ENCODE results near the gene RNLS.

The RNLS gene

DNA sequence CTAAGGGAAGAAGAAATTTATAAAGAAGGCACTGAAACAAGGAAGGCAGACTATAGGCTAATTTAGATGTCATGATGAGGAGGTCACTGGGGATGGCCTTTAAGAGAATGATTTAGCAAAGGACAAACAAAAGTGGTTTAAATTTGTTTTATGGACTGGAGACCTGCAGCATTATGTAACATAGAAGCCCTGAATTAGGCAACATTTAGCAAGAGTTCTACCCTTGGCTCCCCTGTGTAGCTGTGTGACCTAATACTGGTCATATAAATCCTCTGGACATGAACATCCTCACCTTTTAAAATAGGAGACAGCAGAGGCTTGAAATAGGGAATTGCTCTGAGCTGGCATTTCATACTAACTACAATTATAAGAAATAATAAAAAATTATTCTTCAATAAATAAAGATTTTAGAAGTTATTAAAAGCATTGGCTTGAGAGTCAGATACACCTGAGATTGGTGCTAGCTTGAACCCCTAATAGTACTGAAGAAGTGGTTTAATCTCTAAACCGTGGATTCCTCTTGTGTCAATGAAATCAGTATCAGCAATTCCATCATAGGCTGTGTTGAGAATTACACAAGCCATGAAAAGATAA is 48.9 kb downstream of the RNLS start:
- no peak for DNase-seq
- Mint-ChIP-seq H3K27me3 (no peaks in the 10 kb centered on the region), H3K4me3 (no peak overlapping the region), H3K4me1 (no peaks in the 10 kb centered on the region), H3K27ac (no peak overlapping the region), H3K9me3 (no peaks in the 10 kb centered on the region)
- no peak for ATAC-seq

DNA sequence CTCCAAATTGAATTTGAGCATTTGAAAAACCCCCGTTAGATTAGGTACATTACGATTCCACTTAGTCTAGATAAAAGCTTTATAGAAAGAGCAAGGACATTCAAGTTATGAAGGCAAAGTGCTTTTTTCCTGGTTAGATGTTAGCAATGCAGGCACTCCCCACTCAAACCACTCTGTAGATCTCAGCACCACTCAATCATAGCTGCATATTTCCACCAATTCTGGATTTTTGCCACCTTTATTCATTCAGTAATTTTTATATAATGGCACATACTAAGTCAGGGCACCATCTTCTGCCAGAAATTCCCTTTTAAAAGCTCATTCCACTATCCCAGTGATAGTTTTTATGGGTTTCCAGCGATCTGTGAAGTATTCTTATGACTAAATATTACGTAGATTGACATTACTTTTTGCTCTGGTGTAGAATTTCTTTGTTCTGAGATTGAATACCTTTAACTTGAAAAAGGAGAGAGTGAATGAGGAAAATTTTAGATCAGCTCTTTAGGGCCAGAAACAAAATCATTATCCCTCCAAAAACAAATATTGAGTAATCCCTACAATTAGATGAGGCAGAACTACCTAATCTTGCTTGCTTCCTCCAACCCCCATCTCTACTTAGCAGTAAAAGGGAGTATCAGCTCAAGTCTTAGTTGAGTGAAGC is 51.6 kb downstream of the RNLS start:
- Mint-ChIP-seq H3K4me3 (no peak overlapping the region), H3K27me3 (no peaks in the 10 kb centered on the region), H3K27ac (no peak overlapping the region), H3K9me3 (no peaks in the 10 kb centered on the region), H3K4me1 (no peaks in the 10 kb centered on the region)
- DNase-seq (no peak), ATAC-seq (no peak)

DNA sequence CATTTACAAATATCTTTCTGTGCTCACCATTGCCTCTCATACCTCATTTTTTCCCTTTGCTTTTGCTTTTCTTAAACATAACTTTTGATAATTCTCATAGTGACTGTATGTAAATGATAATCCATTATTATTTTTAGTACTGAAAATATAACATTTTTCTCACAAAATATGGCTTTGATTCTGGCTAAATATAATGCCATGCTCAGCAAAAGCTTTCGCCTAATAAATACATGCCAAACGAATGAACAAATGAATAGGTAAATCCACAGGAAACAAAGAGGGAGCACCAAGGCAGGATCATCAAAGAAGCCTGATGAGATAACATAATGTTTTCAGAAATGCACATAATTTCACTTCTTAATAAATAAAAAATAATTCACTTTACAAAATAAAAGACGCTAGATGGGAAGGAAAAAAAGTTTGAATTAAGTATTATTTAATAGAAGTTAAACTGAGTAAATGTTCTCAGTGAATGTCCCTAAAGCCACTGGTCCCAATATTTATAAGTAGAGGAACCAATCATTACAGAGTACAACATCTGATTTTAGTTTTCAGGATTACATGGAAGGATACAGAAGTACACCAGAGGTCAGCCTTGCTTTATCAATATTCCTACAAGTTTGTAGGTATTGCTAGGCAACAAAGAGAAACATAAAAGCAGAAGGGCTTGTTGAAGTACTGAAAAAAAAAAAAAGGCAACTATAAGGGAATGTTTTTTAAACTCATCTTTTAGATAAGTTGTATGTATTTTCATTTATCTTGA is 52.3 kb downstream of the RNLS start:
- DNase-seq (no peak), ATAC-seq (no peak)
- Mint-ChIP-seq H3K27me3 (no peaks in the 10 kb centered on the region), H3K4me1 (no peaks in the 10 kb centered on the region), H3K9me3 (no peaks in the 10 kb centered on the region), H3K4me3 (no peak overlapping the region), H3K27ac (no peak overlapping the region)

DNA sequence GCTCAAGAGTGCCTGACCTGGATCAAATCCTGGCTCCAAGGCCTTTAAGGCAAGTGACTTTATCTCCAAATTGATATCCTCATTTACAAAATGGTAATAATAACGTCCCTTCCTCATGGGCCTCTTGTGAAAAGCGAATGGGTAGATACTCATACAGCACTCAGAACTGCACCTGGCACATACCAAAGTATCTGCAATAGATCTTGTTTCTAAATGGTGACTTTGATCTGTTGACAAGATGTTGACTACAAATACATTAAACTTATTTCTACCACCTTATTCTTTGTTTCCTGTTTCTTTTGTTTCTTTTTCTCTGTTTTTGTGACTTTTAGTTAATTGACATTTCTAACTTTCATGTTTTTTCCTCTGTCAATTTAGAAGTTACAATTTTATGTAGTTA is 53.0 kb downstream of the RNLS start:
- H3K27me3 Mint-ChIP-seq: no peaks in the 10 kb centered on the region
- ATAC-seq: no peak
- H3K27ac Mint-ChIP-seq: no peak overlapping the region
- H3K4me1 Mint-ChIP-seq: no peaks in the 10 kb centered on the region
- H3K4me3 Mint-ChIP-seq: no peak overlapping the region
- no peaks in the 10 kb centered on the region for H3K9me3 Mint-ChIP-seq
- no peak for DNase-seq

DNA sequence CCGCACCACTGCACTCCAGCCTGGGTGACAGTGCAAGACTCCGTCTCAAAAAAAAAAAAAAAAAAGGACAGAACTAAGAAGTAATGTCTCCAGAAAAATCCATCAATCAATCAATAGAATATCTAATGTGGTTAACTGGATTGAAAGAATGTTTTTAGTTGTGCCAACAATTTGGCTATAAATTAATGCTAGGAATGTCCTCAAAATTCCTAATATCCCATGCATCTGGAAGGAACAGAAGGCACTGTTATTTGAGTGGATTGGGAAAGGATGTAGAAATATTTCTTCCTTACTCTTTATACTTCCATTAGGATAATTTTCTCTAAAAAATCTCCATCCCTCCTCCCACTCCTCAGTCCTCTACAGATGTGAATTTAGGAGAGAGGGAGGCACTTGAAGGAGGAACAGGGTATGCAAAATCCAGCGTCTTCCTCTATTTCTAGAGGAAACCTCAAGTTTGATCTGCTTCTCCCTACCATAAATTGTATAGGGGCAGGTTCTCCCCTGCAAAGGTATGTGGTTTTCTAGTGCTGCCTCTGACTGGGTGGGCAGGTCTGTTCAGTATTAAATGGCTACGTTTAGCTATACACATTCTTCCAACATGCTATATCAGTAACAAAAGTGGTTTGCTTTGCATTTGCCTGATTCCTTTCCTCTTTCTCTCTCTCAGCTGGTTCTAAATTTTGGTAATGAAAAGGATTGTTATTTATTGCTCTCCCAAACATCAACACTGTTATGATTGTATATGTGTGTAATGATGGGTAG is 54.1 kb downstream of the RNLS start:
- Mint-ChIP-seq H3K4me3 (no peak overlapping the region), H3K9me3 (no peaks in the 10 kb centered on the region), H3K27me3 (no peaks in the 10 kb centered on the region), H3K4me1 (no peaks in the 10 kb centered on the region), H3K27ac (no peak overlapping the region)
- no peak for ATAC-seq
- no peak for DNase-seq

DNA sequence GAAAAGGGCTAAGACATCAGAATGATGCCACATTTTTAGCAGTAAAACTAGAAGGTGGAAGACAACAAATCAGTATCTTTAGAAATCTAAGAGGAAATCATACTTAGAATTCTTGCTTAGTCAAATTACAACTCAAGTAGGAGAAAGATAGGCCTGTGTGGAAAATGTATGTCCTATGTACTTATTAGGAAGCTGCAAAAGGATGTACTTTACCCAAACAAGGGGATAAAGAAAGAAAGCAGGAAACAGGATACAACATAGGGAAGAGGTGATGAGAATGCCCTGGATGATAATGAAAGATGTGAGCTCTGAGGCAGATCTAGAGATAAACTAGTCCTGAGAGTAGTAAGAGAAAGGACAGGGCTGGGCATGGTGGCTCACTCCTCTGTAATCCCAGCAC is 54.9 kb downstream of the RNLS start:
- Mint-ChIP-seq H3K27me3 (no peaks in the 10 kb centered on the region), H3K4me3 (no peak overlapping the region), H3K9me3 (no peaks in the 10 kb centered on the region), H3K4me1 (no peaks in the 10 kb centered on the region), H3K27ac (no peak overlapping the region)
- ATAC-seq (no peak), DNase-seq (no peak)

DNA sequence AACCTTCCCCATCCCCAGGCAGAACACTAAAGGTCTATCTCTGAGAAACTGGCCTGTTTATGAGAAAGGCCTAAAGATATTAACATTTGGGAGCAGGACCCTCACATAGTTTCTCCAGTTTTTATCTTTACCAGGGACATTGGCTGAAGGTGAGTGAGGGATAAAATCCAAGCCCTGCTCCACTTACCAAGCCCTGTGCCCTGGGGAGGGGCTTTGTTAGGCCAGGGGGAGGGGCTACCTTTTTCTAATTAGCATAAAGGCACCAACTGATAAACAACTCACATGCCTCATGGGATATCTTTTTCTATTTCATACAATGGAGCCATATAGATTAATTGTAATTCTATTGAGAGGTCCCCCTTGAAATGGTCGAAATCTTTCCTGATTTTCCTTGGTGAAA is 55.9 kb downstream of the RNLS start:
- Mint-ChIP-seq H3K4me1 (no peaks in the 10 kb centered on the region), H3K9me3 (no peaks in the 10 kb centered on the region), H3K27me3 (no peaks in the 10 kb centered on the region), H3K27ac (no peak overlapping the region), H3K4me3 (no peak overlapping the region)
- ATAC-seq (no peak), DNase-seq (no peak)

DNA sequence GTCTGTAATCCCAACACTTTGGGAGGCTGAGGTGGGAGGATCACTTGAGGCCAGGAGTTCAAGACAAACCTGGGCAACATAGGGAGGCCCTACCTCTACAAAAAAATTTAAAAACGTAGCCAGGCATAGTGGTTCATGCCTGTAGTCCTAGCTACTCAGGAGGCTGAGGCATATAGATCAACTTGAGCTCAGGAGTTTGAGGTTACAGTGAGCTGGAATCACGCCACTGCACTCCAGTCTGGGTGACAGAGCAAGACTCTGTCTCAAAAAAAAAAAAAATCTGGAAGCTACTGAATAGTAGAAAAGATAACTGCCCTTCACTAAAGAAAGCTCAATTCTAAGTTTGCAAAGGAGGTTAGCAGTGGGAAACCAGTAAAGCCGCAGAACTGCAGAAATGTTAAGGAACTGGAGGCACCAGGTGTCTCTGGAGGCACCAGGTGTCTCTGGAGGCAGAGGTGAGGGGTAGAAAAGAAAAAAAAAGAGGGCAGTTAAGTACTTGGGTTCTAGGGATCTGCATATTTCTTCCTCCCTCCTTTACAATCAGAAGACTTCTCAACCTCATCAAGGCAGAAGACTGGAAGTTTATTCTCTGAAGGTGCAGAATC is 56.5 kb downstream of the RNLS start:
- no peaks in the 10 kb centered on the region for H3K4me1 Mint-ChIP-seq
- no peaks in the 10 kb centered on the region for H3K27me3 Mint-ChIP-seq
- DNase-seq (no peak), ATAC-seq (no peak)
- H3K9me3 Mint-ChIP-seq: no peaks in the 10 kb centered on the region
- no peak overlapping the region for H3K27ac Mint-ChIP-seq
- no peak overlapping the region for H3K4me3 Mint-ChIP-seq

DNA sequence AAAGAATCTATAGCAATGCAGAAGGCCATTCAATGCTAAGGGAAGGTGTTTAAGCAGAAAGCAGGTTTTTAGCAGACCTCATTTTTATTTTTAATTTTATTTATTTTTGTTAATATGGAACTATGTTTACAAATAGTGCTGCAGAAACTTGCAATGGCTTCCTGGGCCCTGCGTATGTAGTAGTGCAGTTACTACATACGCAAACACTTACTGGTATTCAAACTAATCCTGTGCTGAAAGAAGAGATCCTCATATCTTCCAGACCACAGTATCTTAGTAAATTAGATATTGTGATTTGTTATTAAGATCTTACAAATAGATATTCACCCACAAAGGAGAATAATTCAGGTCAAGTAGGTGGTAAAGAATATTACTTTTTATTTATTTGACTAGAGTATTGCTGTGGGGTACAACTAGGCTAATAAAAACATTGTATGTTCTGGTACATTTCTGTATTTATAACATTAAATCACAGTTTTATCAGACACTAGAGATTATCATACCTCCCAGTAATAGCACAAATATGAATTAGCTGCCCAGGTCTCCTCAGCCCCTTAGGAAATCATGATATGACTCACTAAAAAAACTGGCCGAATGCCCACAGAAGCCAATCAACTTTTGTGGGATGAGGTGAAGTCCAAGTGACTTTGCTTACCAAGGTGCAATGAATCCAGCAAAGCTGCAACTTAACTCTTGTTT is 57.6 kb downstream of the RNLS start:
- no peak overlapping the region for H3K27ac Mint-ChIP-seq
- no peak overlapping the region for H3K4me3 Mint-ChIP-seq
- no peaks in the 10 kb centered on the region for H3K27me3 Mint-ChIP-seq
- DNase-seq (no peak), ATAC-seq (no peak)
- H3K4me1 Mint-ChIP-seq: no peaks in the 10 kb centered on the region
- H3K9me3 Mint-ChIP-seq: no peaks in the 10 kb centered on the region

DNA sequence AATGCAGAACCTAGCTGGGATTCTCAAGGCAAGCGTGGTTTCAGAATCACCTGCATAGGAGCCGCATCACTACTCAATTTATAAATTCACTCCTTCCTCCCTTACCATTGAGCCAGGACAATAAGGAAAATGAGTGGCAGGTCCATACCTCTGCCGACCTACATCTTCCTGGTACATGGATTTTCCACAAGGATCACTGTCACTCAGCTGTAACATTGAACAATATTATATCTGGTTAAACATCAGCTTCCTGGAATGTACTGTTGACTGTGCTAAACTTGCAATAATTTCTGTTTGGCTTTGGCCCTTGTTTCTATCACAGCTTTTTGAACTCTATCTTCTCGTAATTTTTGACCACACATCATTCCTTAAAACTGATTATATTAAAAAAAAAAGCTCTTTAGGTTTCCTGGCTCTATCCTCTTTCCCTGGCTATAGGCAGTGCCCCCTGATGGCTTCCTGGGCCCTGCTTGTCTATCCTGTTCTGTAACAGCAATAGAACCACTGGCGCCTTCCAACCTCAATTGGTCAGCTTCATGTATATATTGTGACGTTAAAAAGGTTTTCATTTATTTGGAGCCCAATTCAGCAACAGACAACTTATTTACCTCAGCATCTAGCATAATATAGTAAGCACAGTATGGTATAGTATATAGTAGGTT is 59.2 kb downstream of the RNLS start:
- Mint-ChIP-seq H3K4me1 (no peaks in the 10 kb centered on the region), H3K27me3 (no peaks in the 10 kb centered on the region), H3K4me3 (no peak overlapping the region), H3K27ac (peak overlapping the region in 1 of 2 donors; percentile 56), H3K9me3 (no peaks in the 10 kb centered on the region)
- no peak for DNase-seq
- no peak for ATAC-seq

DNA sequence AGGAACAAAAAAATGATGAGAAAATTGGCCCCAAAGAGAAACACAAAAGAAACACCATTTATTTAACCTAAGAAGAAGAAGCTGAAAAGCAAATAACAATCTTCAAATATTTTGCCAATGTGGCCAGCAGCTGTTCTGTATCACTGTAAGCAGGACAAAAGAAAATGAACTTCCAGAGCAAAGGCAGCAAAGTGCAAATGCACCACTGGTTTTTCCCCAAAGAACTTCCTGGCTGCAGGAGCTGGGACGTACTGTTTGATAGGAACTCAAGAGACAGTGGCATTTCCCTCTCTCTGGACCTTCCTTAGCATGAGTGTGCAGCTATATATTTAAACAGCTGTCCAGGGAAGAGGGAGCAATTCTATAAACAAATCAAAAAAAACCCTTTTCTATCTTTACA is 60.4 kb downstream of the RNLS start:
- no peak overlapping the region for H3K4me3 Mint-ChIP-seq
- no peaks in the 10 kb centered on the region for H3K27me3 Mint-ChIP-seq
- H3K9me3 Mint-ChIP-seq: no peaks in the 10 kb centered on the region
- no peak for ATAC-seq
- no peaks in the 10 kb centered on the region for H3K4me1 Mint-ChIP-seq
- H3K27ac Mint-ChIP-seq: no peak overlapping the region
- no peak for DNase-seq

DNA sequence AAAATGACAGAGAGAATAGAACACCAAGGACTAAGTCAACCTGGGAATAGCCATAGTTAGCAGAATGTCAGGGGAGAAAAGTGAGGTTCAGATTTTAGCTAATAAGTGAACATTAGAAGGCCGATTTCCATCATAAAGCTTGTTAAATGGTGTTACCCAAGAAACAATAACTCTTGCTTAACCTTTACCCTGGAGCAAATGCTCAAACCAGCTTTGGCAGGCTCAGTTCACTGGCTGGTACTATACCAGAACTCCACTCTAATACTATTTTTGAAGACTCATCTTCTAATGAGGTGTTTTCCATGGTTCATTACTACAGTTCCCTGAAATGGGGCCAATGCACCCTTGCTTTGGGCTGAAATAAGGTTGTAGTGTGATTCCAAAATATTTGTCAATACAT is 61.3 kb downstream of the RNLS start:
- Mint-ChIP-seq H3K4me1 (no peaks in the 10 kb centered on the region), H3K27ac (no peak overlapping the region), H3K4me3 (no peak overlapping the region), H3K27me3 (no peaks in the 10 kb centered on the region), H3K9me3 (no peaks in the 10 kb centered on the region)
- DNase-seq (no peak), ATAC-seq (no peak)

DNA sequence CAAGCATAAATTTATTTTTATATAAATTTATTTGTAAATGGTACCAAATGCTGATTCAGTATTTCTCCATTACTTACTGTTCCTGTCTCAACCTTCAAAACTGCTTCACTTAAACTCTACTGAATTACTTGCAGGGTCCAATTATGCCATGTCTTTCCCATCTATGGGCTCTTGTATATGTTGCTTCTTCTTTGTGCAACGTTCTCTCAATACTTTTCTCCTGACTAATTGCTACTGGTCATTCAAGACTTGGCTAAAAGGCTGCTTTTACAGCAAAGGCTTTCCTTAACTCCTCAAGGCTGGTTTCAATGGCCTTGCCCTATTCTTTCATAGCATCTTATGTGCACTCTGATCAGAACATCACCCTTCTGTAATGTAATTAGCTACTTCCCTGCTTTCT is 67.9 kb downstream of the RNLS start:
- Mint-ChIP-seq H3K4me3 (no peak overlapping the region), H3K27ac (no peak overlapping the region), H3K27me3 (no peaks in the 10 kb centered on the region), H3K4me1 (no peaks in the 10 kb centered on the region), H3K9me3 (no peaks in the 10 kb centered on the region)
- DNase-seq (no peak), ATAC-seq (no peak)

DNA sequence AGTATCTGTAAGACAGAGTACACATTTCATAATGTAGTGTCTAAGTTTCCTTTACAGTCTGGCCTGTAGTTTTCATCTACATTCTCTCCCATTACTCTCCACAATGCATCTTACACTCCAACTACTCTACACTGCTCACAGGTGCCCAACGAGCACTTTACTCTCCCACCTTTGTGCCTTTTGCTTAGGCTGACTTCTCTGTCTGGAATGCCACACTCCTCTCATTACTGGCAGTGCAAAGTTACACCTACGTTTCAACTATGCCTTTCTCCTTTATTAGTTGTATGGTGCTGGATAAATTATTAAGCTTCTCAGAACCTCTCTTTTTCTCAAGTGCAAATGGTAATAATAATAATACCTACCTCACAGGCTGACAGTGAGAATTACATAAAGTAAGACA is 70.5 kb downstream of the RNLS start:
- no peaks in the 10 kb centered on the region for H3K4me1 Mint-ChIP-seq
- no peaks in the 10 kb centered on the region for H3K27me3 Mint-ChIP-seq
- no peak for ATAC-seq
- no peak overlapping the region for H3K27ac Mint-ChIP-seq
- no peak for DNase-seq
- no peak overlapping the region for H3K4me3 Mint-ChIP-seq
- H3K9me3 Mint-ChIP-seq: no peaks in the 10 kb centered on the region

DNA sequence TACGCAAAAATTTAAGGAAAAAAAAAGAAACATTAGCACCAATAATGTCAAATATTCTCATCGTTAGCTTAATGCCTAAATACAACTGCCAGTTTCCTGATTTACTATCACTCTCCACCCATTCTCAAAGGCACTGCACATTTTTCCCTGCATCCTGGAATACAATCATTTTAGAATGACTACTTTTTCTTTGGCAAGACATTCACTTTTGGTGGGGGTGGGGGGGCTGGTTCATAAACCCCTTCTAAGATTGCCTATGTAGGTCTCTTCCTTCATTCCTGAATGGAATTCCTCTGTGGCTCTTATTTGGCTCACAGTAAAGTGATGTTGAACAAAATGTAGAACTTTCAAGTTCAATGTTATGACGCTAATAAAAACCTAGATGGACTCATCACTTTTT is 74.3 kb downstream of the RNLS start:
- no peaks in the 10 kb centered on the region for H3K9me3 Mint-ChIP-seq
- no peaks in the 10 kb centered on the region for H3K27me3 Mint-ChIP-seq
- ATAC-seq (no peak), DNase-seq (no peak)
- H3K4me3 Mint-ChIP-seq: no peak overlapping the region
- no peak overlapping the region for H3K27ac Mint-ChIP-seq
- H3K4me1 Mint-ChIP-seq: no peaks in the 10 kb centered on the region
